ENCODE results near the gene ATP5F1E. TPM values are rescaled to one million over a fixed set of nuclear protein-coding genes. Genes with fewer than 3 reads are reported as not detected.

The ATP5F1E gene
- total and polyA plus RNA-seq, 4 donors: 48.2 to 110 (median 50.8) TPM

- ATAC-seq (ENCODE audit: low FRiP score) (no peak), DNase-seq (no peak)
- Histone ChIP-seq H3K36me3 (ENCODE audit: control insufficient read depth in 1 of 2, insufficient read depth in 2 of 2, low read length in 1 of 2) (no peaks in the 10 kb centered on the region), H3K4me3 (ENCODE audit: low read length in 2 of 2) (no peak overlapping the region), H3K9me3 (ENCODE audit: control insufficient read depth, low read length) (peaks cover 1% of the 10 kb centered on the region), H3K27me3 (ENCODE audit: control insufficient read depth in 1 of 2, insufficient read depth in 2 of 2, low read length in 1 of 2) (no peaks in the 10 kb centered on the region), H3K4me1 (ENCODE audit: control insufficient read depth in 1 of 2, insufficient read depth in 2 of 2, low read length in 2 of 2) (no peaks in the 10 kb centered on the region), H3K27ac (ENCODE audit: low read depth in 1 of 2, low read length in 2 of 2) (no peak overlapping the region)
- intact Hi-C loops (cut with DNase I): no loop called here
- WGBS, 2 donors: 41 to 48% methylated on average over 2 of the region's 2 CpGs
Measured at GRCh38 chr20:59069026-59069425, 36.9 kb upstream of the ATP5F1E start.

GRCh38 chr20:59068534-59068933 is 36.4 kb upstream of the ATP5F1E start:
- no peak for DNase-seq
- Histone ChIP-seq H3K27ac (ENCODE audit: low read depth in 1 of 2, low read length in 2 of 2) (no peak overlapping the region), H3K36me3 (ENCODE audit: control insufficient read depth in 1 of 2, insufficient read depth in 2 of 2, low read length in 1 of 2) (no peaks in the 10 kb centered on the region), H3K27me3 (ENCODE audit: control insufficient read depth in 1 of 2, insufficient read depth in 2 of 2, low read length in 1 of 2) (no peaks in the 10 kb centered on the region), H3K9me3 (ENCODE audit: control insufficient read depth, low read length) (peaks cover 1% of the 10 kb centered on the region), H3K4me1 (ENCODE audit: control insufficient read depth in 1 of 2, insufficient read depth in 2 of 2, low read length in 2 of 2) (no peaks in the 10 kb centered on the region), H3K4me3 (ENCODE audit: low read length in 2 of 2) (no peak overlapping the region)
- intact Hi-C loops (cut with DNase I): no loop called here
- ATAC-seq (ENCODE audit: low FRiP score): no peak
- 78 to 79% methylated on average over 4 of the region's 4 CpGs for WGBS, 2 donors

GRCh38 chr20:59064214-59064722 is 32.1 kb upstream of the ATP5F1E start:
- no peak overlapping the region for H3K27ac ChIP-seq (ENCODE audit: low read depth in 1 of 2, low read length in 2 of 2)
- DNase-seq: no peak
- WGBS, 2 donors: 16 to 26% methylated on average over 4 of the region's 4 CpGs
- H3K27me3 ChIP-seq (ENCODE audit: control insufficient read depth in 1 of 2, insufficient read depth in 2 of 2, low read length in 1 of 2): no peaks in the 10 kb centered on the region
- no peak overlapping the region for H3K4me3 ChIP-seq (ENCODE audit: low read length in 2 of 2)
- no peaks in the 10 kb centered on the region for H3K36me3 ChIP-seq (ENCODE audit: control insufficient read depth in 1 of 2, insufficient read depth in 2 of 2, low read length in 1 of 2)
- no peak for ATAC-seq (ENCODE audit: low FRiP score)
- H3K9me3 ChIP-seq (ENCODE audit: control insufficient read depth, low read length): no peaks in the 10 kb centered on the region
- no peaks in the 10 kb centered on the region for H3K4me1 ChIP-seq (ENCODE audit: control insufficient read depth in 1 of 2, insufficient read depth in 2 of 2, low read length in 2 of 2)
- intact Hi-C loops (cut with DNase I): no loop called here

GRCh38 chr20:59063358-59064213 is 31.5 kb upstream of the ATP5F1E start:
- ATAC-seq (ENCODE audit: low FRiP score): no peak
- DNase-seq: no peak
- Histone ChIP-seq H3K4me1 (ENCODE audit: control insufficient read depth in 1 of 2, insufficient read depth in 2 of 2, low read length in 2 of 2) (no peaks in the 10 kb centered on the region), H3K4me3 (ENCODE audit: low read length in 2 of 2) (no peak overlapping the region), H3K27ac (ENCODE audit: low read depth in 1 of 2, low read length in 2 of 2) (no peak overlapping the region), H3K27me3 (ENCODE audit: control insufficient read depth in 1 of 2, insufficient read depth in 2 of 2, low read length in 1 of 2) (no peaks in the 10 kb centered on the region), H3K36me3 (ENCODE audit: control insufficient read depth in 1 of 2, insufficient read depth in 2 of 2, low read length in 1 of 2) (no peaks in the 10 kb centered on the region), H3K9me3 (ENCODE audit: control insufficient read depth, low read length) (no peaks in the 10 kb centered on the region)
- intact Hi-C loops (cut with DNase I): no loop called here
- WGBS, 2 donors: 29 to 30% methylated on average over 22 of the region's 22 CpGs

- intact Hi-C loops (cut with DNase I): no loop called here
- no peaks in the 10 kb centered on the region for H3K27me3 ChIP-seq (ENCODE audit: control insufficient read depth in 1 of 2, insufficient read depth in 2 of 2, low read length in 1 of 2)
- WGBS, 2 donors: 58 to 61% methylated on average over 4 of the region's 4 CpGs
- no peaks in the 10 kb centered on the region for H3K36me3 ChIP-seq (ENCODE audit: control insufficient read depth in 1 of 2, insufficient read depth in 2 of 2, low read length in 1 of 2)
- DNase-seq (no peak), ATAC-seq (ENCODE audit: low FRiP score) (no peak)
- H3K9me3 ChIP-seq (ENCODE audit: control insufficient read depth, low read length): no peaks in the 10 kb centered on the region
- H3K4me1 ChIP-seq (ENCODE audit: control insufficient read depth in 1 of 2, insufficient read depth in 2 of 2, low read length in 2 of 2): no peaks in the 10 kb centered on the region
- no peak overlapping the region for H3K27ac ChIP-seq (ENCODE audit: low read depth in 1 of 2, low read length in 2 of 2)
- no peak overlapping the region for H3K4me3 ChIP-seq (ENCODE audit: low read length in 2 of 2)
Measured at GRCh38 chr20:59062081-59062480, 29.9 kb upstream of the ATP5F1E start.

- 57 to 62% methylated on average over 7 of the region's 7 CpGs for WGBS, 2 donors
- H3K27ac ChIP-seq (ENCODE audit: low read depth in 1 of 2, low read length in 2 of 2): no peak overlapping the region
- H3K27me3 ChIP-seq (ENCODE audit: control insufficient read depth in 1 of 2, insufficient read depth in 2 of 2, low read length in 1 of 2): no peaks in the 10 kb centered on the region
- DNase-seq (no peak), ATAC-seq (ENCODE audit: low FRiP score) (no peak)
- no peaks in the 10 kb centered on the region for H3K4me1 ChIP-seq (ENCODE audit: control insufficient read depth in 1 of 2, insufficient read depth in 2 of 2, low read length in 2 of 2)
- intact Hi-C loops (cut with DNase I): no loop called here
- no peaks in the 10 kb centered on the region for H3K9me3 ChIP-seq (ENCODE audit: control insufficient read depth, low read length)
- H3K36me3 ChIP-seq (ENCODE audit: control insufficient read depth in 1 of 2, insufficient read depth in 2 of 2, low read length in 1 of 2): no peaks in the 10 kb centered on the region
- no peak overlapping the region for H3K4me3 ChIP-seq (ENCODE audit: low read length in 2 of 2)
Measured at GRCh38 chr20:59055302-59055701, 23.2 kb upstream of the ATP5F1E start.

GRCh38 chr20:59051666-59052185 is 19.6 kb upstream of the ATP5F1E start:
- Histone ChIP-seq H3K27ac (ENCODE audit: low read depth in 1 of 2, low read length in 2 of 2) (no peak overlapping the region), H3K36me3 (ENCODE audit: control insufficient read depth in 1 of 2, insufficient read depth in 2 of 2, low read length in 1 of 2) (no peaks in the 10 kb centered on the region), H3K9me3 (ENCODE audit: control insufficient read depth, low read length) (no peaks in the 10 kb centered on the region), H3K4me3 (ENCODE audit: low read length in 2 of 2) (no peak overlapping the region), H3K4me1 (ENCODE audit: control insufficient read depth in 1 of 2, insufficient read depth in 2 of 2, low read length in 2 of 2) (no peaks in the 10 kb centered on the region), H3K27me3 (ENCODE audit: control insufficient read depth in 1 of 2, insufficient read depth in 2 of 2, low read length in 1 of 2) (no peaks in the 10 kb centered on the region)
- WGBS, 2 donors: 51 to 66% methylated on average over 6 of the region's 6 CpGs
- intact Hi-C loops (cut with DNase I): no loop called here
- DNase-seq (no peak), ATAC-seq (ENCODE audit: low FRiP score) (no peak)

- intact Hi-C loops (cut with DNase I): no loop called here
- no peak overlapping the region for H3K27ac ChIP-seq (ENCODE audit: low read depth in 1 of 2, low read length in 2 of 2)
Measured at GRCh38 chr20:59050437-59050836, 18.3 kb upstream of the ATP5F1E start.

GRCh38 chr20:59048681-59049030 is 16.5 kb upstream of the ATP5F1E start:
- Histone ChIP-seq H3K4me3 (ENCODE audit: low read length in 2 of 2) (no peak overlapping the region), H3K4me1 (ENCODE audit: control insufficient read depth in 1 of 2, insufficient read depth in 2 of 2, low read length in 2 of 2) (no peaks in the 10 kb centered on the region), H3K36me3 (ENCODE audit: control insufficient read depth in 1 of 2, insufficient read depth in 2 of 2, low read length in 1 of 2) (no peaks in the 10 kb centered on the region), H3K9me3 (ENCODE audit: control insufficient read depth, low read length) (no peaks in the 10 kb centered on the region), H3K27me3 (ENCODE audit: control insufficient read depth in 1 of 2, insufficient read depth in 2 of 2, low read length in 1 of 2) (no peaks in the 10 kb centered on the region), H3K27ac (ENCODE audit: low read depth in 1 of 2, low read length in 2 of 2) (no peak overlapping the region)
- DNase-seq (no peak), ATAC-seq (ENCODE audit: low FRiP score) (no peak)
- intact Hi-C loops (cut with DNase I): no loop called here
- 68 to 74% methylated on average over 2 of the region's 2 CpGs for WGBS, 2 donors

More at GRCh38 chr20:59050437-59050836, 18.3 kb upstream of the ATP5F1E start:
- H3K36me3 ChIP-seq (ENCODE audit: control insufficient read depth in 1 of 2, insufficient read depth in 2 of 2, low read length in 1 of 2): no peaks in the 10 kb centered on the region
- H3K27me3 ChIP-seq (ENCODE audit: control insufficient read depth in 1 of 2, insufficient read depth in 2 of 2, low read length in 1 of 2): no peaks in the 10 kb centered on the region
- H3K4me1 ChIP-seq (ENCODE audit: control insufficient read depth in 1 of 2, insufficient read depth in 2 of 2, low read length in 2 of 2): no peaks in the 10 kb centered on the region
- 73 to 80% methylated on average over 1 of the region's 1 CpG for WGBS, 2 donors
- ATAC-seq (ENCODE audit: low FRiP score) (no peak), DNase-seq (no peak)
- H3K9me3 ChIP-seq (ENCODE audit: control insufficient read depth, low read length): no peaks in the 10 kb centered on the region
- H3K4me3 ChIP-seq (ENCODE audit: low read length in 2 of 2): no peak overlapping the region

Data from aorta (tissue), 5 donors.